Progenitor cell of endocrine pancreas (in vitro differentiated cells): ENCODE results near the gene SLC28A1. TPM values are rescaled to one million over a fixed set of nuclear protein-coding genes. Genes with fewer than 3 reads are reported as not detected.
A peak's percentile ranks its signal among the peaks of the same experiment; 100 is the strongest.

Source experiments
- DNase-seq: peaks from one replicate; pipeline ENCODE4 v3.0.0; 2021; ENCODE audit warnings: low spot score; ENCODE audit not compliant: unreplicated experiment
- H3K27ac Mint-ChIP-seq: 2 replicates; pipeline ENCODE4 v1.8.0; 2021; ENCODE audit warnings: mild to moderate bottlenecking, moderate library complexity, mixed read lengths
- H3K27me3 Mint-ChIP-seq: 2 replicates; pipeline ENCODE4 v1.8.0; 2021; ENCODE audit warnings: mixed read lengths
- H3K36me3 Mint-ChIP-seq: 2 replicates; pipeline ENCODE4 v1.8.0; 2022; ENCODE audit warnings: mixed read lengths; ENCODE audit not compliant: insufficient read depth
- H3K4me1 Mint-ChIP-seq: 2 replicates; pipeline ENCODE4 v1.8.0; 2021; ENCODE audit warnings: low read depth, mixed read lengths
- H3K4me3 Mint-ChIP-seq: 2 replicates; pipeline ENCODE4 v1.8.0; 2021; ENCODE audit warnings: low read depth, mild to moderate bottlenecking, moderate library complexity, mixed read lengths
- H3K9me3 Mint-ChIP-seq: 2 replicates; pipeline ENCODE4 v1.8.0; 2021; ENCODE audit warnings: low read depth, mixed read lengths
- total RNA-seq: library from RNA; stranded (reverse); gene quantifications from 2 replicates; pipeline ENCODE4 v1.2.1, GENCODE V29; 2021
- TF ChIP-seq, protein P1 (sequence below): fragments of 200-600 bp; sonication (generic); IDR thresholded peaks from one replicate; pipeline ENCODE4 v1.5.0; 2021; ENCODE audit warnings: antibody characterized with exemption, mild to moderate bottlenecking; ENCODE audit not compliant: unreplicated experiment

The SLC28A1 gene
- total RNA-seq, 1 donor from 2014 or later, result not detected

DNA sequence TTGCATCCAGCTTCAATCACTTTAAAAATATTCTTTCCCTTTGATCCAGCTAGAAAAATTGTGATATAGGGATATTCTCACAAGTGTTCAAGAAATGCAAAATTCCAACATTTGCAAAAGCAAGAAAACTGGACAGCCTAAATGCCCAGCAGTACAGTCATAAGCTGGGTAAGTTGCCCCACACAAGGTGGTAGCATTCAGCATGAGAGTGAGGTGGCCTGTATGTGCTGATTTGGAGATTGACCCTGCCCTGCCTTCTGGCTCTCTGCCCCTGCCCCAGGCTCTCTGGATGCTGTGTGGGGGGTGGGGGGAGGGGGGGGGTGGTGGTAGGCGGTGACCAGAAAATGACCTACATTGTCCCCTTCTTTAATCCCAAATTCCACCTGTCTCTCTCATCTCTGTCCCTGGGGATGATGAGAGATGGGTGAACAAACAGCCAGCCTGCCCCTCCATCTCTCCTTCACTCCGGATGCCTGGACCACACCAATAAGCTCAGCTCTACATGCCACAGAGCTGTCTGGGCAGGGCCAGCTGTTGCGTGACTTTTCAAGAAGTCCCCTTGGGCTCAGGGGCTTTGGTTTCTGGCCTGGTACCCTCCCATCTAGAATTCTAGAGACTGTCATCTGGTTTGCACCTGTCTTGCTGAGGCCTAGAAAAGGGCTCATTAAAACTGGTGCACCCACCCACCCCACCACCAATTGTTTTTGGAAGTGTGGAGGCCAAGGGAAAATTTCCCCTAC is 42.2 kb downstream of the SLC28A1 start:
- H3K4me3 Mint-ChIP-seq, result no peak overlapping the region
- TF ChIP-seq, protein P1, sequence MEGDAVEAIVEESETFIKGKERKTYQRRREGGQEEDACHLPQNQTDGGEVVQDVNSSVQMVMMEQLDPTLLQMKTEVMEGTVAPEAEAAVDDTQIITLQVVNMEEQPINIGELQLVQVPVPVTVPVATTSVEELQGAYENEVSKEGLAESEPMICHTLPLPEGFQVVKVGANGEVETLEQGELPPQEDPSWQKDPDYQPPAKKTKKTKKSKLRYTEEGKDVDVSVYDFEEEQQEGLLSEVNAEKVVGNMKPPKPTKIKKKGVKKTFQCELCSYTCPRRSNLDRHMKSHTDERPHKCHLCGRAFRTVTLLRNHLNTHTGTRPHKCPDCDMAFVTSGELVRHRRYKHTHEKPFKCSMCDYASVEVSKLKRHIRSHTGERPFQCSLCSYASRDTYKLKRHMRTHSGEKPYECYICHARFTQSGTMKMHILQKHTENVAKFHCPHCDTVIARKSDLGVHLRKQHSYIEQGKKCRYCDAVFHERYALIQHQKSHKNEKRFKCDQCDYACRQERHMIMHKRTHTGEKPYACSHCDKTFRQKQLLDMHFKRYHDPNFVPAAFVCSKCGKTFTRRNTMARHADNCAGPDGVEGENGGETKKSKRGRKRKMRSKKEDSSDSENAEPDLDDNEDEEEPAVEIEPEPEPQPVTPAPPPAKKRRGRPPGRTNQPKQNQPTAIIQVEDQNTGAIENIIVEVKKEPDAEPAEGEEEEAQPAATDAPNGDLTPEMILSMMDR, result no peak
- H3K27me3 Mint-ChIP-seq, result peaks cover 3% of the 10 kb centered on the region
- no peaks in the 10 kb centered on the region for H3K9me3 Mint-ChIP-seq
- DNase-seq, result no peak
- H3K27ac Mint-ChIP-seq, result no peak overlapping the region
- no peaks in the 10 kb centered on the region for H3K36me3 Mint-ChIP-seq
- peaks cover 14% of the 10 kb centered on the region for H3K4me1 Mint-ChIP-seq

DNA sequence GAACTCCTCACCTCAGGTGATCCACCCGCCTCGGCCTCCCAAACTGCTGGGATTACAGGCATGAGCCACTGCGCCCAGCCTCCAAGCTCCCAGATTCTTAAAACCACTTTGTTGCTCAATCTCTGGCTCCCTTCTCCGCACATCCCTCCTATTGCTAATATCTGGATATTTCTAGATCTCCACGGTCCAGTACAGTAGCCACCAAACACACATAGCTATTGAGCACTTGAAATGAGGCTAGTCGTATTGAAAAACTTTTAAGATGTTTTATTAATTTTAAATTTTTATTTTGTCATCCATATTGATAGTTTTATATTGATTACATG is 44.3 kb downstream of the SLC28A1 start:
- TF ChIP-seq, protein P1, result no peak
- no peak for DNase-seq
- H3K9me3 Mint-ChIP-seq, result no peaks in the 10 kb centered on the region
- H3K36me3 Mint-ChIP-seq, result no peaks in the 10 kb centered on the region
- H3K4me3 Mint-ChIP-seq, result no peak overlapping the region
- no peaks in the 10 kb centered on the region for H3K27me3 Mint-ChIP-seq
- H3K4me1 Mint-ChIP-seq, result peaks cover 14% of the 10 kb centered on the region
- no peak overlapping the region for H3K27ac Mint-ChIP-seq

DNA sequence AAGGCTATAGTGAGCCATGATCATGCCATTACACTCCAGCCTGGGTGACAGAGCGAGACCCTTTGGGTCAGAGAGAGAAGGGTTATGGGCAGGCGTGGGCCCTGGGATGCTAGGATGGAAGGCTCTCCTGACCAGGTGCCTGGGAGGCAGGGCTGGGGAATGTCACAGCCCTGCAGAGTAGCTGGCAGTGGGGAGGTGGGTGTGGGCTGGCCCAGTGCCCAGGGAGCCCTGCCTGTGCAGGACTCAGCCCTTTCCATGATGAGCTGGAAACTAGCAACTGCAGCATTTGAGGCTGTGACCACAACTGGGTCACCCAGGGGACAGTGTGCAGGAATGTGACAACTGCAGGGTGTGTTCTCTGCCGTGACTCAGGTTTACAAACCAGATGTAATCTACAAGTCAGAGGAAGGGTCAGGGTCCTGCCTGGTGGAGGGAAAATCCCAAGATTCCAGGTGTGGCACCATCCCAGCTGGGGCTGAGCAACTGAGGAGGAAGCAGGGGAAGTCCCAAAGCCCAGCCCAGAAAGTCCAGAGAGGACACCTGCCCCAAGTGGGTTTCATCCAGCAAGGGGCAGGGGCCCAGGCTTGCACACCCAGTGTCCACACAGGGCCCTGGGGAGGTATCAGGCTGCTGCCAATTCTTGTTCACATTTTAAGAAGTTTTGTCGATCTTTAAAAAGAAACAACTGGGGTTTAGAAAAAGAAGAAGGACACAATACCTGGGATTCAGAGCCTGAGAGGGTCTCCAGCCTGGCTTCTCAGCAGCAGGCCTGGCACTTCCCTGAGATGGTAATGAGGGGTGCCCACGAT is 45.5 kb downstream of the SLC28A1 start:
- H3K27me3 Mint-ChIP-seq, result no peaks in the 10 kb centered on the region
- H3K9me3 Mint-ChIP-seq, result no peaks in the 10 kb centered on the region
- H3K4me1 Mint-ChIP-seq, result peaks cover 13% of the 10 kb centered on the region
- no peak for DNase-seq
- peak overlapping the region; percentile 98 for H3K27ac Mint-ChIP-seq
- TF ChIP-seq, protein P1, result no peak
- H3K4me3 Mint-ChIP-seq, result no peak overlapping the region
- no peaks in the 10 kb centered on the region for H3K36me3 Mint-ChIP-seq

DNA sequence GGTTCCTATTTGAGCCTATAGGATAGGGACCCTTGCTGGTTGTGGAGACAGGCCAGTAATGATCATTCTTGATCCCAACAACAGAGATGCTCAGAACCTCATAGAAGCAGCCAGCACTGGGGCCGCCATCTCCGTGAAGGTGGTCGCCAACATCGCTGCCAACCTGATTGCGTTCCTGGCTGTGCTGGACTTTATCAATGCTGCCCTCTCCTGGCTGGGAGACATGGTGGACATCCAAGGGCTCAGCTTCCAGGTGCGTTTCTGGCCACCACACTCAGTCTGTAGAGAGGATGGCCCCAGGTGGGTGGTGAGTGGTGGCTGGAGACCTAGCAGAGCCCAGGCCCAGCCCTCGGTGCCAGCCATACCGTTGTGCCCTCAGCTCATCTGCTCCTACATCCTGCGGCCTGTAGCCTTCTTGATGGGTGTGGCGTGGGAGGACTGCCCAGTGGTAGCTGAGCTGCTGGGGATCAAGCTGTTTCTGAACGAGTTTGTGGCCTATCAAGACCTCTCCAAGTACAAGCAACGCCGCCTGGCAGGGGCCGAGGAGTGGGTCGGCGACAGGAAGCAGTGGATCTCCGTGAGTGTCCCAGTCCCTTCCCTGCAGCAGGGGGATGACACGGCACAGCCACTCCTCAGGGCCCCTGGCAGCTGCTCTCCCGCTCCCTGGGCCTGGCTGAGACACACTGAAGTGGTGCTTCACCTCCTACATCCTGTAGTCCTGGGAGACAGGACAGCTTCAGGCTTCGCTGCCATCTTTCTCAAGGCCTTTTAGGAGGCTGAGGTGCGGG is 50.7 kb downstream of the SLC28A1 start:
- TF ChIP-seq, protein P1, result no peak
- H3K27ac Mint-ChIP-seq, result no peak overlapping the region
- no peaks in the 10 kb centered on the region for H3K9me3 Mint-ChIP-seq
- peaks cover 2% of the 10 kb centered on the region for H3K4me1 Mint-ChIP-seq
- DNase-seq, result no peak
- no peaks in the 10 kb centered on the region for H3K27me3 Mint-ChIP-seq
- H3K4me3 Mint-ChIP-seq, result no peak overlapping the region
- no peaks in the 10 kb centered on the region for H3K36me3 Mint-ChIP-seq

DNA sequence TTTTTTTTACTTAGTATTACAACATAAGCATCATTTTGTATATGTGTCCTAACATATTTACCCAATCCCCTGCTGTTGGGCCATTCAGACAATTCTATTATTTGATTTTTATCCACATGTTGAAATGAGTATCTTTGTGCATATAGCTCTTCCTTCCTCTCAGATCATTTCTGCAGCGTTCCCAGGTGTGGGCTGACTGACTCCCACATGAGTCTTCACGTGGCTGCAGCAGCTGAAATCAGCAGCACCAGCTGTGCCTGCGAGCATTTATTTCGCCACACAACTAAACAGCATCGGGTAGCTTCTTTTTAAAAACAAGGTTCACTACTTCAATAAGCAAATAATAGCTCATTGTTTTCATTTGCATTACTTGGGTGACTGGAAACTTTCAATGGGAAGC is 52.7 kb downstream of the SLC28A1 start:
- Mint-ChIP-seq H3K27me3 (no peaks in the 10 kb centered on the region), H3K4me1 (no peaks in the 10 kb centered on the region), H3K4me3 (no peak overlapping the region), H3K27ac (no peak overlapping the region), H3K36me3 (no peaks in the 10 kb centered on the region), H3K9me3 (no peaks in the 10 kb centered on the region)
- no peak for DNase-seq
- TF ChIP-seq, protein P1, result no peak
